T1000 (cell line): ENCODE measurements around the gene KCNQ1.

Experiments
- DNase-seq: peaks from one replicate; lab custom pipeline; 2025; ENCODE audit warnings: mixed read lengths; lab: John Stamatoyannopoulos, UW

The KCNQ1 gene

DNA sequence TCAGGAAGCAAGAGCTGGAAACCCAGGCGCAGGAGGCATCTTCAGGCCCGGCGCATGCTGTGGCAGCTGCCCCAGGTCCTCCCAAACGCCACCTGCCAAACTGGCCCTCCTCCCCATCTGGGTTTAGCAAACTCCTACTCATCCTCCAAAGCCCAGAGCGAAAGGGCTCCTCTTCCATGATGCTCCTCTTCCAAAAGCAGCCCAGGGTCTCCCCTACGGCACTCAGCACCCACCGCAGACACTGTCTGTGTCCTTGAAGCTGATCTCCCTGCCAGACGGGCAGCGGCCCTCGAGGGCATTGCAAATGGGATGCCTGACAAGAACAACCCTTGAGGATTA is 414.9 kb downstream of the KCNQ1 start:
- DNase-seq, result no peak

DNA sequence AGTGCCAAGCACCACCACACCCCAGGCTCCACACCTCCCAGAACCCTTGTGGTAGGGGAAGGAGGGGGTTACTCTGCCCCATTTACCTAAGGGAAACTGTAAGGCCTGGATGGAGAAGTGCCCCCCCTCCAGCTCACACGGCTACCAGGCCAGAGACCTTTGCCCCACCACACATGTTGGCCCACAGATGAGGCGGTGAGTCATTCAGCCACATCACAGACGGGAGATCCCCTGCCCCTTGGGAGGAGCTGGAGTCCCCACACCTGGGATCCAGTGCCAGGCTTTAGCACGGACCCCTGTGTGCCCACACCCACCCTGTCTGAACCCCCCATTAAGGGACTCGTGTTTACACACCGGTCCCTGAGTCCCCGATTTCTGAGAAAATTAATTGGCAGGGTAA is 415.8 kb downstream of the KCNQ1 start:
- DNase-seq, result no peak

- DNase-seq, result no peak
Measured at GRCh38 chr11:2862395-2863275, 417.8 kb downstream of the KCNQ1 start.

GRCh38 chr11:2863276-2863618 is 418.4 kb downstream of the KCNQ1 start:
- DNase-seq, result no peak

GRCh38 chr11:2864901-2865300 is 420.1 kb downstream of the KCNQ1 start:
- DNase-seq, result no peak

DNA sequence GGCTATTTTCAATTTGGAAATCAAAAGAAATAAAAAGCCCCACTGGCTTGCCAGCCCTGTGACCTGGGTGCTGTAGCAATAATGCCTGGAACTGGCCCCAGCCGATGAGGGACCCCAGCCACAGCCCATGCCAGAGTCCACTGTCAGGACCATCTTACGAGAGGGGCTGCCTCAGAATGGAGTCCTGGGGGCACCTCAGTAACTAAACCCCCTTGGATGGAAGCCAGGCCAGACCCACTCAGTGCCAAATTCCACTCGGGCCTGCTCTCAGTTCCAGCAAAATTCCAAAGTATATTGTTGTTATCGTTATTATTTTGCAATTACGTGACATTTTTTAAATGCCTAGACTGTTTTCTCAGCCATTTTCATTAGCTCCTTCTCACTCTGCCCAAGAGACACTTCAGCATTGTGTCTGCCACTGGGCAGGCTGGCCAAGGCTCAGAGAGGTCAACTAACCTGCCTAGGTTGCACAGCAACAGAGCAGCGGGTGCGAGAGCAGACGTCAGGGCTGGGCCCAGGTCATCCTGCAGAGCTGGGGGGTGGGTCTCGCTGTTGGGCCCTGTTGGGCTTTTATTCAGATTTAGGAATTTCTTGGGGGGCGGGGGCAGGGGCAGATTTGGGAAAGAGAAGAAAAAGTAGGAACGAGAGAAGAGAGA is 421.2 kb downstream of the KCNQ1 start:
- DNase-seq, result no peak

DNA sequence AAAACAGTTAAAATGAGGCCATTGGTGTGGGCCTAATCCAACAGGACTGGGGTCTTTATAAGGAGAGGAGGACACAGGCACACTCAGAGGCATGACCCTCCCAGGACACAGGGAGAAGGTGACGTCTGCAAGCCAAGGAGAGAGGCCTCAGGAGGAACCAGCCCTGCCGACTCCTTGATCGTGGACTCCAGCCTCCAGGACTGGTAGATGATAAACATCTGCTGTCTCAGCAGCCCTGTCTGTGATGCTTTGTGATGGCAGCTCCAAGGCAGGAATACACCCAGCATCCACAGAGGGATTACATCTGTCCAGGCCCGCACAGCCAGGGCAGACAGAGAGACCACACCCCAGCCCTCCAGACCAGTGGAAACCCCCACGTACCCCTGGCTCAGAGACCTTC is 422.3 kb downstream of the KCNQ1 start:
- no peak for DNase-seq

- DNase-seq, result no peak
Measured at GRCh38 chr11:2867722-2868505, 423.1 kb downstream of the KCNQ1 start.

DNA sequence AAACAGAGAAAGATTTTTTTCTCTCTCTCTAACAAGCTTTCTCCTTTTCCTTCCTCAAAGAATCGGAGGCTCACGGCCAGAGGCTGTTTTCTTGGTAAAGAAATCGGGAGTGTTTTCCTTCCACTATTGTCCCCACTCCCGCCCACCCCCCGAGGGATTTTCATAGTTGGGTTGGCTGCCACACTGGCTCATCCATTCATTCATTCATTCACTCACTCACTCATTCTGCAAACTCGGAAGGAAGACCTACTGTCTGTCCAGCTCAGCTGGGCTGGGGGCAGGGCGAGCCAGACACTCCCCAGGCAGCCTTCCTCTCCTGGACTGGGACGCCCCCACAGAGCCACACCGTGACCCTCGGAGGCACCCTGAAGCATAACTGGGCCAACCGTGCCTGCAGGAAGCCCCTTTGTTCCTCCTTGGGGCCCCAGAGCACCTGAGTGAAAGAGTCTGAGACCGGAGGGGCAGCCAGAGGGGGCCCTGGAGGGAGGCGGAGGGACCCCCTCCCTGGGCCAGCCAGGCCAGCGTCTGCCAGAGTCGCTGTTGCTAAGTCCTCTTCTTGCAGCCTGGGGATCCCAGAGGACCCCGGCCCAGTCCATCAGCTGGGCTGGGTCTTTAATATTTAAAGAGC is 423.8 kb downstream of the KCNQ1 start:
- no peak for DNase-seq

GRCh38 chr11:2869134-2869526 is 424.3 kb downstream of the KCNQ1 start:
- DNase-seq, result no peak

DNA sequence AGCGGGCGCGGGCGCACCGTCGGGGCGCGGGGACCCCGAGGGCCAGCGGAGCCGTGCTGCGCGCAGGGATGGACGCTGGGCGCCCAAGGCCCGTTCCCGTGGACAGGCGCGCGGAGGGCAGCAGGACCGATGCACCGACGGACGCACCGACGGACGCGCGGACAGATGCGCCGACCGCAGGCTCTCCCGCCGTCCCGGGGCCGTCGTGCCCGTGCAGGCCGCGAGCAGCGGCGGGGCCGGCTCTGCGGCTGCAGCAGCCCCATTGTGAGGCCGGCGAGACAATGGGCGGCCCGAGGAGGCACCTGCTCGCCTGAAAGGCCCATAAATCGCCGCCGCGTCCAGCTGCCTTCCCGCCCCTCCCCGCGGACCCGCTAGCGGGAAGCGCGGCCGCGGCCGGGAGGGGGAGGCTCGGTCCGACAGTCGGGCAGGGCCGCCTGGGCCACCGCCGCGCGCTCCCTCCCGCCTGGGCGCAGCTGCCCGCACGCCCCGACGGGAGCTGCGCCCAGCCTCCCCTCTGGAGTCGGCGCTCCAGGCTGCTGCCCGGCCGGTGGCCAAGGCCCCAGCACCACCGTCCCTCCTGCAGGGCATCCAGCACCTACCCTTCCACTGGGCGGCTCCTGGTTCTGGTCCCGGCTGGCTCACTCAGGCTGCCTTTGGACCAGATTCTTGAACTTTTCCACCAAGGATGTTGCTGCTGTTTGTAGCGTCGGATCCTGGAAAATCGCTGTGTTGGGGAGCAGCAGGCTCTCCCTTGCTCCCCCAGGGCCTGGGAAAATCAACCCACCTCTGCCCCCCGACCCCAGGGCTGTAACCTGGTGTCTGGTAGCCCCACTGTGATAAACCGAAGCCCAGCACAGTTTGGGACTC is 425.0 kb downstream of the KCNQ1 start:
- DNase-seq, result no peak

- no peak for DNase-seq
Measured at GRCh38 chr11:2870460-2870859, 425.7 kb downstream of the KCNQ1 start.

- DNase-seq, result no peak
Measured at GRCh38 chr11:2870969-2871680, 426.3 kb downstream of the KCNQ1 start.

GRCh38 chr11:2874963-2875362 is 430.2 kb downstream of the KCNQ1 start:
- DNase-seq, result no peak

DNA sequence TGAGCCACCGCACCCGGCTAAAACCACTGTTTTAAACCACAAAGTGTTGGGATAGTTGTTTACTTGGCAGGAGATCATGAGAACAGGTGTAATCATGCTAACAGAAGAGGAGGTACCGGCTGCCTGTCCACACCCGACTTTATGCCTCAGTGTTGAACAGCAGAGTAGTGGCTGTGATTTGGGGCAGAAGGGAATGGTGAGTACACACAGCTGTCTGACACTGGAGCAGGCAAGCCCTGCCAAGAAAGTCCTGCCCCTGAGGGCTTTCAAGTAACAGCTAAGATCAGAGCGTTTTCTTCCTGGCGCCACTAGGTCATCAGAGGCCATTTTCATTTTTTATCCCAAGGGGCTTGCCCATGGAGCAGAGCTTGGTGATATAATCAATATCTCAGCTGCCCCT is 432.7 kb downstream of the KCNQ1 start:
- no peak for DNase-seq

DNA sequence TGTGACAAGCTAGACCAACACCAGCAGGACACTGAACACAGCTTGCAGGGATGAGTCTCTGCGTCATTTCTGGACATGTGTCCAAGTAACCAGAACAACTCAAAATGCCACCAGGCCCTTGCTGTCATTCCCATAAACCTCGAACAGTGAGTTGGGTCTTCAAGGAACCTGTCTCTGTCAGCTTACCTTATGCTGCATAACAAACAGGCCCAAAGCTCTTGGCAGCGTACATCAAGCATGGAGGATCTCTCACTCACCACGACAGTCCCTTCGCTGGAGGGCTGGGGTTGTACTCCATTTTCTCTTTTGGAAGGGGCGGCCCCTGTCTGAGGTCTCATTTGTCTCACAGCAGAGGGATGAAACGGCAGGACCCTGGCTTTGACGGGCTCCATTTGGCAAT is 434.0 kb downstream of the KCNQ1 start:
- DNase-seq, result no peak

DNA sequence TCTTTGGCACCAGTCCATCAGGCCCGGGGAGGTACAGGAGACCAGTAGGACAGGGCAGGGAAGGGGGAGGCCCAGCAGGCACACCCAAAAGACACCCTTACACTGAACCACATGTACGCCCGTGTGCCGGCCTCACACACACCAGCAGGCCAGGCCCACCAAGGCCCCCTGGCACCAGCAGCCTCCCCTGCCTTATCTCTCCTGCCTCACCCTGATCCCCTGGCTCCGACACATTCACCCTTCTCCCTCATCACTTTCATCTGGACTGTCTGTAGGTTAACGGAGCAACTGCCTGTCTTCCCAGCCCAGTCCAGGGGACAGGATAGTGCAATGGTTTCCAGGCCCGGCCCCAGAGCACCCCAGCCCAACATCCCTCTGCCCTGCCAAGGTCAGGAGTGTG is 435.8 kb downstream of the KCNQ1 start:
- no peak for DNase-seq

DNA sequence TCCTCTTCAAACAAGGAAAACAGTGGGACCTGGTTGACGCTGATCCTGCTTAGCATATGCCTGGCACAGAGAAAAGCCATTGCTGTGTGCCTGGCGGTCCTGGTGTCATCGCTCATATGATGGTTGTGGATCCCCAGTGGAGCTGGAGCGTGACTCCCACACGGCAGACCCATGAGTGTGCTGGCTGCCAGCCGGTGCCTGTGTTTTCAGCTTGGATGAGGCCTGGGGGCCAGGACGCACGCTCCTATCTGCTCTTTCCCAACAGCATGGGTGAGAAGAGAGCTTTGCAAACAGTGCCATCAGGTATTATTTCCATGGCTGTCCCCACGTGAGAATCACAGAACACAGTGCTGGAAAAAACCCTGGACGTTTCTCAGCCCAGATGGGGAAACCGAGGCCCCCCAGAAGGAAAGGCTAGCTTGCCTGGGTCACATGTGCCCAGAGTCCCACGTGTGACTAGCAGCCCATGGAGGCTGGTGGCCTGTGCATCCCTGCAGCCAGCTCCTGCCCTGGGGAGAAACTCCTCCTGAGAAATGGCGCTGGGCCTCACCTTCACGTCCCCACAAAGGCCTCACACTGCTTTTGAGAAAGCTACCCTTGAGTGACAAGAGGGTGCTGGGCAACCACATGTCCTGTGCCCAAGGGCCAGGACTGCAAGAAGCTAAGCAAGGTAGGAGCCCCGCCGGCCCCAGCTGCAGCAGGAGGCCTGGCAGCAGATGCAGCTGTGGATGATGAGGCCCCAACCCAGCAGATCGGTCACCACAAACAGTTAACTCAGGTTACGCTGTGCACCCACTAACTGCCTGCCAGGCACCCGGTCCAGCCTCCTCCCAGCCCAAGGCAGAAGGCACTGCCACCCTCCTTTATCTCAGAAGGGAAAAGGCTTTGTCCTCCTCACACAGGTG is 436.5 kb downstream of the KCNQ1 start:
- DNase-seq, result no peak

- DNase-seq, result no peak
Measured at GRCh38 chr11:2881981-2882375, 437.2 kb downstream of the KCNQ1 start.
